GM12875 (cell line): ENCODE results near the gene PLK1.

ENCODE experiments used
- H3K4me3 ChIP-seq: one replicate; pipeline ENCODE4 v1.5.1; 2011; ENCODE audit warnings: low read depth, low read length, control low read depth
- CTCF ChIP-seq: IDR thresholded peaks from 2 replicates; pipeline ENCODE4 v1.5.1; 2011; ENCODE audit warnings: low read depth, mild to moderate bottlenecking, control low read depth, inconsistent platforms, low read length, moderate library complexity, borderline replicate concordance; ENCODE audit not compliant: insufficient read depth

PLK1 gene

DNA sequence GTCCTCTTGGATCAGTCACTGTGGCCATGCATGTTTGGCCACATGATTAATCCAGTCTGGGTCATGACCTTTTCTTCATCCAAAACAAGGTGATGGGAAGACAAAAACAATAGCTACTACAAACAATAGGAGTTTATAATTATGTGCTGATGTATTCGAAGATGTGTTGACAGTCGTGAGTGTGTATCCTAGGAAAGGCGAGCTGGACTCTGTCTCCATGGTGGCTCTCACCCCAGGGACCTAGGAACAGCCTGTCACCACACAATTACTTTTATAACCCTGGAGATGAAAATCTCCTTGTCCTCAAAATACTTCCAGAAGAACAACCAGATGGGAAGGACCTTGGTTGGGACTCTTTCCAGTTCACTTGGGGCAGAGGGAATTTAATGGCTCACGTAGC lies 9.8 kb upstream of the PLK1 start:
- TF ChIP-seq CTCF = no peak
- no peak overlapping the region for H3K4me3 ChIP-seq

DNA sequence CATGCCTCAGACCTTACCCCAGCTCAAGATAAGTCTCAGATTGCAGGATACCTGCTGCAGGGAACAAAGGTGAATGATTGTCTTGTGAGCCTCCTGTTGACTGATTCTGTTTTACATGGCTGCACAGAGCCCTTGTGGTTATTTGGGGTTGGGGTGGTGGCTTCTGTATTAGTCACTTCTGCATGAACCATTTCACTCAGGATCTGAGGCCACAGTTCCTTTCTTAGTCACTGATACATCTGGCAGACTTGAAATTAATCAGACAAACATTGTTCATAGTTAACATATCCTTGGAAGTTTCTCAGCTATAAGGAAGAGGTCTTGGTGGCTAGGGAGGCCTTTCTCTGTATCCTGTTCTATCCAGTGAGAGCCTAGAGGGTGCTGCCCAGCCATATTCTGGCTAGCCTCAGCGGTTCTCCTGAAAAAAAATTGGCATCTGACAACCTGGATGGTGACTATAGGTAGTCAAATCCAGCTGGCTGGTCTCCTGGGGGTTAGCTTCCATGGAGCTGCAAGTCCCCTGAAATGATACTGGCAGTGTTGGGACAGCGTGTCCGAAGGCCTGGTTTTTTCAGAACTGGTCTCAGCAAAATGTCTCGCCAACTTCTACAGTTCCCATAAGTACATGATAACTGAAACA lies 8.4 kb upstream of the PLK1 start:
- TF ChIP-seq CTCF = no peak
- no peak overlapping the region for H3K4me3 ChIP-seq

- no peak for TF ChIP-seq CTCF
- H3K4me3 ChIP-seq = no peak overlapping the region
Observed at GRCh38 chr16:23673971-23674614, 4.6 kb upstream of the PLK1 start.

- no peak for TF ChIP-seq CTCF
- no peak overlapping the region for H3K4me3 ChIP-seq
Observed at GRCh38 chr16:23676924-23677480, 1.7 kb upstream of the PLK1 start.

GRCh38 chr16:23679274-23679985 lies 741 bp downstream of the PLK1 start:
- TF ChIP-seq CTCF = no peak
- H3K4me3 ChIP-seq = peak overlapping the region; percentile 67

DNA sequence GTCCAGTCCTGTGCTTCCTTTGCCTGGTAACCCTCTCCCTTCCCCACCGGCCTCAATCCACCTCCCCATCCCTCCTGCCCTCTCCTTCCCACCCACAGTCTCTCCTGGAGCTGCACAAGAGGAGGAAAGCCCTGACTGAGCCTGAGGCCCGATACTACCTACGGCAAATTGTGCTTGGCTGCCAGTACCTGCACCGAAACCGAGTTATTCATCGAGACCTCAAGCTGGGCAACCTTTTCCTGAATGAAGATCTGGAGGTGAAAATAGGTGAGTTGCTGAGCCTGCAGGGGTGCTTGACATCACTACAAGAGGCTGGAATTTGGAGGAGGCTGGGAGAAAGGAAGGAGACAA lies 1.3 kb downstream of the PLK1 start:
- peak overlapping the region; percentile 67 for H3K4me3 ChIP-seq
- no peak for TF ChIP-seq CTCF

GRCh38 chr16:23682181-23682580 lies 3.5 kb downstream of the PLK1 start:
- no peak for TF ChIP-seq CTCF

More at GRCh38 chr16:23682181-23682580, 3.5 kb downstream of the PLK1 start:
- no peak overlapping the region for H3K4me3 ChIP-seq
